ENCODE data around the gene RAPH1.
"Not testable (repeated sequence)": the region's sequence is repeated elsewhere in the genome, so short reads cannot be mapped to it uniquely, and the experiment has no call there.

The RAPH1 gene

DNA sequence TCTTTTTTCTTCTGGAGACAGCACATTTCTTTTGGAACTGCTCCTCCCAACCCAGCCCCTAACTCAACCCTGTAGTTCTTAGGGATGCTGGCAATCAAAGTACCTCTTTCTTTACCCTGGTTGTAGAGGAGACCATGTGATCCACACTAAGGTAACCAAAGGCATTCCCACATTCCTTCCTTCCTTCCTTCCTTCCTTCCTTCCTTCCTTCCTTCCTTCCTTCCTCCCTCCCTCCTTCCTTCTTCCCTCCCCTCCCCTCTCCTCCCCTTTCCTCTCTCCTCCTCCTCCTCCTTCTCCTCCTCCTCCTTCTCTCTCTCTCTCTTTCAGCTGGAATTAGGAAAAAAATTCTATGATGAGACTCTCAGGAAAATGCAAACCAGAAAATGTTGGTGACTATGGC lies 13.8 kb upstream of the RAPH1 start:
- TF ChIP-seq, protein P1, sequence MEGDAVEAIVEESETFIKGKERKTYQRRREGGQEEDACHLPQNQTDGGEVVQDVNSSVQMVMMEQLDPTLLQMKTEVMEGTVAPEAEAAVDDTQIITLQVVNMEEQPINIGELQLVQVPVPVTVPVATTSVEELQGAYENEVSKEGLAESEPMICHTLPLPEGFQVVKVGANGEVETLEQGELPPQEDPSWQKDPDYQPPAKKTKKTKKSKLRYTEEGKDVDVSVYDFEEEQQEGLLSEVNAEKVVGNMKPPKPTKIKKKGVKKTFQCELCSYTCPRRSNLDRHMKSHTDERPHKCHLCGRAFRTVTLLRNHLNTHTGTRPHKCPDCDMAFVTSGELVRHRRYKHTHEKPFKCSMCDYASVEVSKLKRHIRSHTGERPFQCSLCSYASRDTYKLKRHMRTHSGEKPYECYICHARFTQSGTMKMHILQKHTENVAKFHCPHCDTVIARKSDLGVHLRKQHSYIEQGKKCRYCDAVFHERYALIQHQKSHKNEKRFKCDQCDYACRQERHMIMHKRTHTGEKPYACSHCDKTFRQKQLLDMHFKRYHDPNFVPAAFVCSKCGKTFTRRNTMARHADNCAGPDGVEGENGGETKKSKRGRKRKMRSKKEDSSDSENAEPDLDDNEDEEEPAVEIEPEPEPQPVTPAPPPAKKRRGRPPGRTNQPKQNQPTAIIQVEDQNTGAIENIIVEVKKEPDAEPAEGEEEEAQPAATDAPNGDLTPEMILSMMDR (conservative IDR thresholded peaks at IDR 0.05; ENCODE audit: low read depth, low read length), result no peak
- H3K4me3 ChIP-seq (ENCODE audit: low read length), result no peak overlapping the region
- no peak for DNase-seq (ENCODE audit: low read depth)

DNA sequence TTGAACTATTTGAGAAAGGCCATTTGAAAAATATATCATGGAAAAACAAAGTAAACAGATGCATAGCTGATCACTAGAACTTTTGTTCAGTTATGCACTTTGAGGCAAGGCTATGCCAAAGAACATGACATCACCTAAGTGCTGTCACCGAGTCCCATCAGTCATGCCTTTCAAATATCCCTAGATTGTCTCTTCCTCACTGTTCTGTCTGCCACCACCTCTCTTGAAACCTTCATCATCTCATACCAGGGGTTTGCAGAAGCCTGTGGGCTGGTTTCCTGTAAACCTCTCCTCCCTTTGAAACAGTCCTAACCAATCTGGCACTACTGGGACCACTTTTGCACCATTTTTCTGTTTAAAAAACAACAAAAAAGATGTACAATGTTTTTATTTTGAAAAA lies 12.3 kb upstream of the RAPH1 start:
- no peak for DNase-seq (ENCODE audit: low read depth)
- TF ChIP-seq, protein P1 (conservative IDR thresholded peaks at IDR 0.05; ENCODE audit: low read depth, low read length), result no peak
- no peak overlapping the region for H3K4me3 ChIP-seq (ENCODE audit: low read length)

DNA sequence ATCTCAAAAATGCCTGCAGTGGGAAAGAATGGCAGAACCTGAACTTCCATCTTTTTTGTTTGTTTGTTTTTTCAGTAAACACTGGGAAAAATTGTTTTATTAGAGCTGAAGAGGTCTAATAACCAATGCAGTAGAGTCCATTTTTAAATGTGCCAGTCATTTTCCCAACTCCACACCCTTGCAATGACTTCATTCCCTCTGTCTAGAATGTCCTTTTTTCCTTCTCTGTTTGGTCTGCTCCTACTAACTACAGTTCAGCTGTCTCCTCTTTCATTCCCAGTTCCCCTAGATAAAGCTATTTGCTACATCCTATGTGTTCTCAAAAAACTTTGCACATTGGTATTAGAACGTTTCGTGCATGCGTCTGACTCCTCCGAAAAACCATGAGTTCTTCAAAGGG lies 9.3 kb upstream of the RAPH1 start:
- H3K4me3 ChIP-seq (ENCODE audit: low read length), result no peak overlapping the region
- TF ChIP-seq, protein P1 (conservative IDR thresholded peaks at IDR 0.05; ENCODE audit: low read depth, low read length), result no peak
- DNase-seq (ENCODE audit: low read depth), result no peak

DNA sequence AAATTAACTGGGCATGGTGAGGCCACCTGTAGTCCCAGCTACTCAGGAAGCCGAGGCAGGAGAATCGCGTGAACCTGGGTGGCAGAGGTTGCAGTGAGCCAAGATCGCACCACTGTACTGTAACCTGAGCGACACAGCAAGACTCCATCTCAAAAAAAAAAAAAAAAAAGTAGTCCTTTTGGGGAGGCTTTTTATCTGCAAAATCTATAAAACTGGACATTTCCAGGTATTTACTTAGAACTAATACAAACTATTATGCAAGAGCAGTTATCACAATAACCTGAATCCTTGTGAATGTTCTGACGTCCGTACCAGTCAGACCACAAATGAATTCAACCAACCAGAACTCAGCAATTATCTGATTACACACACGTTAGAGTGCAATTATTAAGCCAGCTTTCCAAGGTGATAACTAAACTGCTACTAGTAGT lies 8.8 kb upstream of the RAPH1 start:
- TF ChIP-seq, protein P1 (conservative IDR thresholded peaks at IDR 0.05; ENCODE audit: low read depth, low read length), result no peak
- no peak overlapping the region for H3K4me3 ChIP-seq (ENCODE audit: low read length)
- DNase-seq (ENCODE audit: low read depth), result no peak

DNA sequence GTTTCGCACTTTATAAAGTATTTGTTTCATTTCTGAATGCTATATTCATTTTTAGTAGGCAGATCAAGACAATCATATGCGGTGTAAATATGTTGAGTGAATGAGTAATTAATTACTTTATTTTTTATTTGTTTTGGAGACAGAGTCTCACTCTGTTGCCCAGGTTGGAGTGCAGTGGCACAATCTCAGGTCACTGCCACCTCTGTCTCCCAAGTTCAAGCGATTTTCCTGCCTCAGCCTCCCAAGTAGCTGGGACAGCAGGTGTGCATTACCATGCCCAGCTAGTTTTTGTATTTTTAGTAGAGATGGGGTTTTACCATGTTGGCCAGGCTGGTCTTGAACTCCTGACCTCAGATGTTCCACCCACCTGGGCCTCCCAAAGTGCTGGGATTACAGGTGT lies 5.5 kb upstream of the RAPH1 start:
- not testable (repeated sequence) for DNase-seq (ENCODE audit: low read depth); H3K4me3 ChIP-seq (ENCODE audit: low read length)

DNA sequence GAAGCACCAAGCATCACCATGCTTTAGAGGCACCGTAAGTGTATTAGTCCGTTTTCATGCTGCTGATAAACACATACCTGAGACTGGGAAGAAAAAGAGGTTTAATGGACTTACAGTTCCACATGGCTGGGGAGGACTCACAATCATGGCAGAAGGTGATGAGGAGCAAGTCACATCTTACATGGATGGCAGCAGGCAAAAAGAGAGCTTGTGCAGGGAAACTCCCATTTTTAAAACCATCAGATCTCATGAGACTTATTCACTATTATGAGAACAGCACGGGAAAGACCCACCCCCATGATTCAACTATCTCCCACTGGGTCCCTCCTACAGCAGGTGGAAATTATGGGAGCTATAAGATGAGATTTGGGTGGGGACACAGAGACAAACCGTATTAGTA lies 3.1 kb upstream of the RAPH1 start:
- not testable (repeated sequence) for DNase-seq (ENCODE audit: low read depth); H3K4me3 ChIP-seq (ENCODE audit: low read length)

DNA sequence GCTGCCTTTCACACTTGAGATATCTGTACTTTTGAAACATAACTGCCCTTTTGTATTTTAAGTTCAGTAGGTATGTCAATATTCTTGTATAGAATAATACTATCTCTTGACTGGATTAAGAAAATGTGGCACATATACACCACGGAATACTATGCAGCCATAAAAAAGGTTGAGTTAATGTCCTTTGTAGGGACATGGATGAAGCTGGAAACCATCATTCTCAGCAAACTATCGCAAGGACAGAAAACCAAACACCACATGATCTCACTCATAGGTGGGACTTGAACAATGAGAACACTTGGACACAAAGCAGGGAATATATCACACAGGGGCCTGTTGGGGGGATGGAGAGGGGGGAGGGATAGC lies 1.5 kb upstream of the RAPH1 start:
- H3K4me3 ChIP-seq (ENCODE audit: low read length); DNase-seq (ENCODE audit: low read depth): not testable (repeated sequence)

DNA sequence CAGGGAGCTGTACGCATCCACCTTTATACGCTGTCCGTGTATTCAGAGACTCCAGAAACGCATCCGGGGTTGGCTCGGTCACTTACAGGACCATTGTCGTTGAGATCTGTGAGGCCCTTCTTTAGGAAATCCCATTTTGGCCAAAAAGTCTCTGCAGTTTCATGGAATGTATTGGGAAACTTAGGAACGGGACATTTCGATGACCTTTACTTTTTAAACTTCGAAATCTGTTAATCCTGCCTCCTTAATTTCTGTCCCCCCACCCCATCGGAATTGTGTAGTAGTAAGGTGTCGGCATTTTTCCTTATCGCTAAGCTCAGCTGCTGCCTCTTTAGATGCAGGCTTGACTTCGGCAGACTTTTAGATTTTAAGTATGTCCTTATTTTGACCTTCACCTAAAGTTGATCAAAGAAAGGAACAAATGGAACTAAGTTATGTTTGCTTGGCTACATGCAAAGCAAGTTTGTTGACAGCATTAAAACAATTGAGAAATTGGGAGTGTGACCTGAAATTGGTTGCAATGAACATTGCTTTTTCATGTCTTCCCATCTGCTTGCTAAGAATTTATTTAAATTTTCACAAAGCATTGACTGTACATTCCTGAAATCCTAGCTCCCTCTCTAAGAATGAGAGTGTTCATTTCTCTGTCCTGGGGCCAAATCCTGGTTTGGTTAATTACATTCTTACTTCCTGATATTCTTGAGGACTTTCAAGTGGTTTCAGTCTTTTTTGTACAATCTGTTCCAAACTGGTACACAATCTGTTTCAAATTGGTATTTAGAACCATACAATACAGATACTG lies 884 bp upstream of the RAPH1 start:
- no peak for DNase-seq (ENCODE audit: low read depth)
- H3K4me3 ChIP-seq (ENCODE audit: low read length), result peak overlapping the region; percentile 72
- TF ChIP-seq, protein P1 (conservative IDR thresholded peaks at IDR 0.05; ENCODE audit: low read depth, low read length), result no peak

DNA sequence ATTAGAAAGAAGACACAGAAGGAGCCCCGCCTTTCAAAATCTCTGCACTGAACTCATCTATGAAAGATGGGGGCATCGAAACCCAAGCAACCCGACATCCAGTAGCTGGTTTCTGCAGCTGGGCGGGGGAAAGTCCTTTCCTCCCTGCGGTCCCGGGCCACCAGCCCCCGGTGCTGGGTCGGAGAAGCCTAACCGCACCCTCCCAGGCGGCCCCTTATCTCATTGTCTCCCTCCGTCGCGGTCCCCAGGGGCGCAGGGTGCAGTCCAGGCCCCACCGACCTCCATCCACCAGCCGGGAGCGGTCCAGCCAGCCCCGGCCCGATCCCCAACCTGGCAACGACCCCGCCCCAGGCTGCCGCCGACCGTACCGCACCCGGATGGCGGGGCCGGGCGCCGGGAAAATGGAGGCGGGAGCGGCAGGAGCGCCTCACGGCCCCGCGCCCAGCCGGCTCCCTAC lies 452 bp downstream of the RAPH1 start:
- H3K4me3 ChIP-seq (ENCODE audit: low read length), result peak overlapping the region; percentile 84
- DNase-seq (ENCODE audit: low read depth), result no peak
- TF ChIP-seq, protein P1 (conservative IDR thresholded peaks at IDR 0.05; ENCODE audit: low read depth, low read length), result no peak
